CD4-positive, alpha-beta T cell (primary cell): ENCODE measurements around the gene GLP2R. TPM values are rescaled to one million over a fixed set of nuclear protein-coding genes. Genes with fewer than 3 reads are reported as not detected.

Experiments used
- ATAC-seq: fragments of 200-7000 bp; cut with Tn5 transposase; one replicate; pipeline ENCODE4 v1.10.0; 2022; ENCODE audit warnings: mild to moderate bottlenecking; ENCODE audit not compliant: poor library complexity
- CTCF ChIA-PET: fragments of 350-600 bp; sonication (Branson Sonifier 250); formaldehyde crosslinking; loops from one replicate; lab custom pipeline; 2021; ENCODE audit warnings: antibody characterized with exemption, inconsistent platforms; lab: Charles Lee
- POLR2A ChIA-PET: fragments of 350-600 bp; sonication (Branson Sonifier 250); formaldehyde crosslinking; loops from one replicate; lab custom pipeline; 2021; ENCODE audit warnings: antibody characterized with exemption, inconsistent platforms; lab: Charles Lee
- DNase-seq, 14 experiments: peaks; one replicate each; pipeline ENCODE4 v3.0.0-alpha.2; 2013 to 2020; ENCODE audit warnings: mixed read lengths in 2 of 14
- H3K27ac ChIP-seq, 2 donors: one replicate each; pipeline versions ENCODE4 v1.5.1 to v1.7.0; 2013; ENCODE audit warnings: low read length in 2 of 2, low read depth in 1 of 2, mild to moderate bottlenecking in 1 of 2
- H3K27me3 ChIP-seq, 2 experiments: 1 replicate in 1 of 2; 2 replicates in 1 of 2; pipeline versions ENCODE4 v1.6.1 to v1.7.0; 2013; ENCODE audit warnings: low read length in 2 of 2, control low read depth in 1 of 2, mild to moderate bottlenecking in 1 of 2, moderate library complexity in 1 of 2; ENCODE audit not compliant: insufficient read depth in 2 of 2, control insufficient read depth in 1 of 2
- H3K36me3 ChIP-seq: one replicate; pipeline ENCODE4 v1.6.1; 2013; ENCODE audit warnings: low read length, control low read depth; ENCODE audit not compliant: insufficient read depth
- H3K4me1 ChIP-seq: one replicate; pipeline ENCODE4 v1.6.1; 2013; ENCODE audit warnings: low read length, control low read depth; ENCODE audit not compliant: insufficient read depth
- H3K4me3 ChIP-seq: one replicate; pipeline ENCODE4 v1.5.1; 2013; ENCODE audit warnings: mild to moderate bottlenecking, low read length, moderate library complexity
- H3K9me3 ChIP-seq, 2 experiments: 1 replicate in 1 of 2; 2 replicates in 1 of 2; pipeline versions ENCODE4 v1.6.1 to v1.7.0; 2013; ENCODE audit warnings: low read length in 2 of 2, mild to moderate bottlenecking in 2 of 2, control low read depth in 1 of 2, moderate library complexity in 1 of 2; ENCODE audit not compliant: control insufficient read depth in 1 of 2, insufficient read depth in 1 of 2
- H3K27ac Mint-ChIP-seq: one replicate; pipeline ENCODE4 v1.8.0; 2020; ENCODE audit warnings: mixed read lengths
- H3K27me3 Mint-ChIP-seq: one replicate; pipeline ENCODE4 v1.8.0; 2021; ENCODE audit warnings: mixed read lengths
- H3K36me3 Mint-ChIP-seq: one replicate; pipeline ENCODE4 v1.8.0; 2021; ENCODE audit warnings: low read depth, mixed read lengths
- H3K4me1 Mint-ChIP-seq: one replicate; pipeline ENCODE4 v1.8.0; 2021; ENCODE audit warnings: low read depth, mixed read lengths
- H3K4me3 Mint-ChIP-seq: one replicate; pipeline ENCODE4 v1.8.0; 2020; ENCODE audit warnings: mild to moderate bottlenecking, mixed read lengths
- H3K9me3 Mint-ChIP-seq: one replicate; pipeline ENCODE4 v1.8.0; 2020; ENCODE audit warnings: mixed read lengths
- CTCF ChIP-seq: fragments of 200-600 bp; IDR thresholded peaks from one replicate; pipeline ENCODE4 v1.8.0; 2022; ENCODE audit warnings: antibody characterized with exemption, mild to moderate bottlenecking
- intact Hi-C, 2 experiments: fragments of 100-400 bp; cut with DNase I in 1 of 2; cut with micrococcal nuclease in 1 of 2; formaldehyde crosslinking; loops; one replicate each; pipeline versions ENCODE4 v1.15.1 to v1.9.0; 2023 to 2025; cut with DNase I, micrococcal nuclease
- total RNA-seq, 174 experiments: library from RNA in 2 of 174; stranded (reverse) in 2 of 174; gene quantifications; one replicate each; pipeline ENCODE4 v1.2.3 and lab custom pipeline; 2021 to 2026

Gene GLP2R
- total RNA-seq, 2 experiments from 2014 or later = not detected

GRCh38 chr17:9872852-9873251 is 47.1 kb downstream of the GLP2R start:
- ATAC-seq (no peak), DNase-seq (no peak)
- H3K4me1 Mint-ChIP-seq = no peaks in the 10 kb centered on the region
- ChIA-PET CTCF (no interaction called here), POLR2A (no interaction called here)
- intact Hi-C loops = no loop called here
- H3K4me3 ChIP-seq = no peak overlapping the region
- no peaks in the 10 kb centered on the region for H3K36me3 ChIP-seq
- H3K27ac ChIP-seq = no peak overlapping the region
- no peaks in the 10 kb centered on the region for H3K27me3 ChIP-seq
- H3K36me3 Mint-ChIP-seq = no peaks in the 10 kb centered on the region
- H3K4me1 ChIP-seq = no peaks in the 10 kb centered on the region
- H3K27ac Mint-ChIP-seq = no peak overlapping the region
- no peak for TF ChIP-seq CTCF
- H3K9me3 Mint-ChIP-seq = no peaks in the 10 kb centered on the region
- peaks cover 0 to 7% of the 10 kb centered on the region in 2 experiments for H3K9me3 ChIP-seq
- H3K27me3 Mint-ChIP-seq = peaks cover 39% of the 10 kb centered on the region
- H3K4me3 Mint-ChIP-seq = no peak overlapping the region

- Histone ChIP-seq H3K27me3 (no peaks in the 10 kb centered on the region), H3K27ac (no peak overlapping the region), H3K4me3 (no peak overlapping the region), H3K4me1 (no peaks in the 10 kb centered on the region), H3K36me3 (no peaks in the 10 kb centered on the region), H3K9me3 (peaks cover 0 to 7% of the 10 kb centered on the region in 2 experiments)
- POLR2A ChIA-PET = no interaction called here
- intact Hi-C loops = no loop called here
- ATAC-seq (no peak), DNase-seq (no peak)
- TF ChIP-seq CTCF = no peak
- CTCF ChIA-PET = no interaction called here
- H3K27ac Mint-ChIP-seq = no peak overlapping the region
- no peaks in the 10 kb centered on the region for H3K4me1 Mint-ChIP-seq
- no peaks in the 10 kb centered on the region for H3K36me3 Mint-ChIP-seq
- no peaks in the 10 kb centered on the region for H3K9me3 Mint-ChIP-seq
- H3K27me3 Mint-ChIP-seq = peaks cover 41% of the 10 kb centered on the region
- H3K4me3 Mint-ChIP-seq = no peak overlapping the region
These were observed 49.0 kb downstream of the GLP2R start for GRCh38 chr17:9874722-9875121.

- no peaks in the 10 kb centered on the region for H3K9me3 Mint-ChIP-seq
These were observed 49.7 kb downstream of the GLP2R start for GRCh38 chr17:9875441-9875840.

More at GRCh38 chr17:9875441-9875840, 49.7 kb downstream of the GLP2R start:
- Histone ChIP-seq H3K4me1 (no peaks in the 10 kb centered on the region), H3K36me3 (no peaks in the 10 kb centered on the region), H3K27ac (no peak overlapping the region), H3K27me3 (no peaks in the 10 kb centered on the region), H3K4me3 (no peak overlapping the region), H3K9me3 (peaks cover 0 to 7% of the 10 kb centered on the region in 2 experiments)
- no peak for TF ChIP-seq CTCF
- Mint-ChIP-seq H3K27me3 (peaks cover 46% of the 10 kb centered on the region), H3K36me3 (no peaks in the 10 kb centered on the region), H3K27ac (no peak overlapping the region), H3K4me3 (no peak overlapping the region), H3K4me1 (no peaks in the 10 kb centered on the region)
- ATAC-seq (no peak), DNase-seq (no peak)
- POLR2A ChIA-PET = no interaction called here
- CTCF ChIA-PET = no interaction called here
- intact Hi-C loops = no loop called here
